ENCODE results near the gene RIOX2. TPM values are rescaled to one million over a fixed set of nuclear protein-coding genes. Genes with fewer than 3 reads are reported as not detected.

Gene RIOX2
- total RNA-seq, 1 donor from 2014 or later: 24.0 TPM

DNA sequence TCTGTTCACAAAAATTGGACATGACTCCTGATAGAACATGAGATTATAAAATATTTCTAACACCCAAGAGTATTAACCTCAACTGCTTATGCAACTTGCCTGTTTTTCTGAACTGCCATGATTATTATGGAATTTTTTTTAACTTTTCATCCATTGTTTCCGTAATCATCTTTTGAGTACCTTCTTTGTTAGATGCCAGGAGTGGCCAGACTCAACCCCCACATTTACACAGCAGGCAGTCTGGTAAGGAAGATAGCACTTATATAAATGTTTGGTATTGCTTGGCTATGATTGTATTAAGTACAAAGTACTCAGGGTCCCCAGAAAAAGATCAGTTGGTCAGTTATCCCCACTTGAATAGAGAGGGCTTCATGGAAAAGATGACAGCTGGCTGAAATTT is 76.1 kb downstream of the RIOX2 start:
- Mint-ChIP-seq H3K9me3 (ENCODE audit: unreplicated experiment) (no peaks in the 10 kb centered on the region), H3K27ac (ENCODE audit: unreplicated experiment) (no peak overlapping the region), H3K27me3 (ENCODE audit: unreplicated experiment) (no peaks in the 10 kb centered on the region), H3K4me1 (ENCODE audit: unreplicated experiment) (peaks cover 5% of the 10 kb centered on the region), H3K36me3 (ENCODE audit: unreplicated experiment) (peaks cover 22% of the 10 kb centered on the region), H3K4me3 (ENCODE audit: unreplicated experiment) (no peak overlapping the region)
- TF ChIP-seq, protein P1, sequence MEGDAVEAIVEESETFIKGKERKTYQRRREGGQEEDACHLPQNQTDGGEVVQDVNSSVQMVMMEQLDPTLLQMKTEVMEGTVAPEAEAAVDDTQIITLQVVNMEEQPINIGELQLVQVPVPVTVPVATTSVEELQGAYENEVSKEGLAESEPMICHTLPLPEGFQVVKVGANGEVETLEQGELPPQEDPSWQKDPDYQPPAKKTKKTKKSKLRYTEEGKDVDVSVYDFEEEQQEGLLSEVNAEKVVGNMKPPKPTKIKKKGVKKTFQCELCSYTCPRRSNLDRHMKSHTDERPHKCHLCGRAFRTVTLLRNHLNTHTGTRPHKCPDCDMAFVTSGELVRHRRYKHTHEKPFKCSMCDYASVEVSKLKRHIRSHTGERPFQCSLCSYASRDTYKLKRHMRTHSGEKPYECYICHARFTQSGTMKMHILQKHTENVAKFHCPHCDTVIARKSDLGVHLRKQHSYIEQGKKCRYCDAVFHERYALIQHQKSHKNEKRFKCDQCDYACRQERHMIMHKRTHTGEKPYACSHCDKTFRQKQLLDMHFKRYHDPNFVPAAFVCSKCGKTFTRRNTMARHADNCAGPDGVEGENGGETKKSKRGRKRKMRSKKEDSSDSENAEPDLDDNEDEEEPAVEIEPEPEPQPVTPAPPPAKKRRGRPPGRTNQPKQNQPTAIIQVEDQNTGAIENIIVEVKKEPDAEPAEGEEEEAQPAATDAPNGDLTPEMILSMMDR (IDR thresholded peaks at IDR 0.05): no peak
- no peak for DNase-seq (ENCODE audit: extremely low spot score, unreplicated experiment)

DNA sequence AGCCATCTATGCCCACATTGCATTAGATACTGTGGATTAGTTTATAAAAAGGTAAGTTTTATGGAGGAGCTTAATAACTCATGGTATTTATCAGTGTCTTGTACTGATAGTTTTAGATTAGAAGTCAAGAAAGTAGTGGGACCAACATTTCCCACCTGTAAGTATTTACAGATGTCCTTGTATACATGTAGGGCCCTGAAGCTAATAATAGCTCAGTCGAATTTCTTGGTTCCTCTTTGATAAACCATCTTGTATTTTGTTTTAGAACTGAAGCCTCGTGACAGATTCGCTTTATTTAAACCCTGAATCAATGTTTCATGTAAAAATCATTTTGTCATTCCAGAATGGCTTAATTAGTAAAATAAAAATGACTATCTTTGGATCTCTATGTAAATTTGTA is 77.0 kb downstream of the RIOX2 start:
- Mint-ChIP-seq H3K36me3 (ENCODE audit: unreplicated experiment) (peaks cover 24% of the 10 kb centered on the region), H3K27ac (ENCODE audit: unreplicated experiment) (no peak overlapping the region)
- TF ChIP-seq, protein P1 (IDR thresholded peaks at IDR 0.05): no peak

DNA sequence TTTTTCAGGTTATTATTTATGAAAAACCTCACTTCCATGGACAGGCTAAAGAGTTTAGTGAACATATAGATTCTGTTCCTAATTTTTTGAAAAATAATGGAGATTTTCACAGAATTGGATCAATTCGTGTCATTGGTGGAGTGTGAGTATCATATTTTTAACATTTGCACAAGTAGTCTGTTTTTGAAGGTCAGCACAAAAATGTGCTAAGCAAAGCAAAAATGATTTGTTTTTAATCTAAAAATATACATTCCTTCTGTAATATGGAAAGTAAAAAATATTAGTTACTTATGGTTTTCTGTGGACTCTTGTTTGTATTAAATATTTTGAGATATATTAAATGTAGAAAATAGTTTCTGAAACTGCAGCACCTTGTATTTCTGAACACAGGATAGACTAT is 79.4 kb downstream of the RIOX2 start:
- H3K9me3 Mint-ChIP-seq (ENCODE audit: unreplicated experiment): no peaks in the 10 kb centered on the region
- TF ChIP-seq, protein P1 (IDR thresholded peaks at IDR 0.05): no peak
- peaks cover 33% of the 10 kb centered on the region for H3K36me3 Mint-ChIP-seq (ENCODE audit: unreplicated experiment)
- peaks cover 3% of the 10 kb centered on the region for H3K4me1 Mint-ChIP-seq (ENCODE audit: unreplicated experiment)
- DNase-seq (ENCODE audit: extremely low spot score, unreplicated experiment): no peak
- H3K4me3 Mint-ChIP-seq (ENCODE audit: unreplicated experiment): no peak overlapping the region
- H3K27me3 Mint-ChIP-seq (ENCODE audit: unreplicated experiment): no peaks in the 10 kb centered on the region
- no peak overlapping the region for H3K27ac Mint-ChIP-seq (ENCODE audit: unreplicated experiment)

More for the DNA sequence above, 77.0 kb downstream of the RIOX2 start:
- Mint-ChIP-seq H3K27me3 (ENCODE audit: unreplicated experiment) (no peaks in the 10 kb centered on the region), H3K4me3 (ENCODE audit: unreplicated experiment) (no peak overlapping the region), H3K4me1 (ENCODE audit: unreplicated experiment) (peaks cover 3% of the 10 kb centered on the region), H3K9me3 (ENCODE audit: unreplicated experiment) (no peaks in the 10 kb centered on the region)
- DNase-seq (ENCODE audit: extremely low spot score, unreplicated experiment): no peak

Other genes starting within 250 kb of the RIOX2 start
- 5.8 and 6.1 TPM in 2 replicates for gene ARL6, start 207.7 kb downstream of the RIOX2 start, total RNA-seq
- gene CRYBG3, start 150.4 kb downstream of the RIOX2 start, total RNA-seq: 13.0 and 13.5 TPM in 2 replicates
- gene GABRR3, start 62.9 kb upstream of the RIOX2 start, total RNA-seq: not detected in 2 replicates
- gene OR5AC2, start 114.7 kb upstream of the RIOX2 start, total RNA-seq: not detected in 2 replicates
- not detected in 2 replicates for gene OR5H1, start 158.3 kb upstream of the RIOX2 start, total RNA-seq
- gene OR5H14, start 175.0 kb upstream of the RIOX2 start, total RNA-seq: not detected in 2 replicates
- gene OR5H15, start 194.3 kb upstream of the RIOX2 start, total RNA-seq: not detected in 2 replicates